Endothelial cell of umbilical vein (primary cell): ENCODE measurements around the gene FBXO5. TPM values are rescaled to one million over a fixed set of nuclear protein-coding genes. Genes with fewer than 3 reads are reported as not detected.

Source experiments
- BruUV-seq: library from RNA; stranded (reverse); fragments of 400-500 nt; replicated peaks from 2 replicates; lab custom pipeline; 2021; lab: Mats Ljungman, UMichigan
- CTCF ChIA-PET: fragments of 300-600, 350-600 bp; sonication (Branson Sonifier 250); formaldehyde crosslinking; loops from one replicate; lab custom pipeline; 2021; ENCODE audit warnings: antibody characterized with exemption, inconsistent platforms; lab: Charles Lee
- POLR2A ChIA-PET: fragments of 300-600, 350-600 bp; sonication (Branson Sonifier 250); formaldehyde crosslinking; loops from one replicate; lab custom pipeline; 2021; ENCODE audit warnings: antibody characterized with exemption, inconsistent platforms; lab: Charles Lee
- DNase-seq: peaks from one replicate; pipeline ENCODE4 v3.0.0-alpha.2; 2011; ENCODE audit warnings: low read depth, low spot score
- FAIRE-seq: peaks from 2 replicates; lab custom pipeline; 2011; peaks lifted over from hg19 to GRCh38; lab: Jason Lieb, UNC
- H2AFZ ChIP-seq: 2 replicates; pipeline ENCODE4 v1.6.0; 2012; ENCODE audit warnings: low read depth, low read length, control low read depth, inconsistent platforms
- H3K27ac ChIP-seq: 2 replicates; pipeline ENCODE4 v1.5.1; 2011; ENCODE audit warnings: low read depth, mild to moderate bottlenecking, control low read depth, low read length, moderate library complexity; ENCODE audit not compliant: insufficient read depth
- H3K27me3 ChIP-seq, 2 experiments: 2 replicates each; pipeline versions ENCODE4 v1.6.0 to v1.6.1; 2011; ENCODE audit warnings: low read length in 2 of 2, mixed read lengths in 1 of 2; ENCODE audit not compliant: control insufficient read depth in 2 of 2, insufficient read depth in 2 of 2
- H3K36me3 ChIP-seq, 2 experiments: 2 replicates in 1 of 2; 3 replicates in 1 of 2; pipeline ENCODE4 v1.5.1; 2011; ENCODE audit warnings: low read length in 2 of 2, mild to moderate bottlenecking in 1 of 2, moderate library complexity in 1 of 2; ENCODE audit not compliant: control insufficient read depth in 2 of 2, insufficient read depth in 2 of 2; ENCODE audit errors: extremely low read depth in 1 of 2
- H3K4me1 ChIP-seq: 3 replicates; pipeline ENCODE4 v1.5.1; 2011; ENCODE audit warnings: mild to moderate bottlenecking, low read length; ENCODE audit not compliant: control insufficient read depth, insufficient read depth; ENCODE audit errors: extremely low read depth
- H3K4me2 ChIP-seq: 2 replicates; pipeline ENCODE4 v1.6.1; 2011; ENCODE audit warnings: low read length, control low read depth, mixed read lengths; ENCODE audit not compliant: insufficient read depth
- H3K4me3 ChIP-seq, 3 experiments: fragments of 200-600 bp in 1 of 3; sonication (generic), shearing (Covaris generic) in 1 of 3; replicated peaks in 1 of 3; 2 replicates each; pipeline ENCODE4 v1.5.1; 2011 to 2016; ENCODE audit warnings: control low read depth in 3 of 3, low read length in 3 of 3, mild to moderate bottlenecking in 2 of 3, inconsistent platforms in 1 of 3, low read depth in 1 of 3, moderate library complexity in 1 of 3; ENCODE audit not compliant: insufficient read depth in 1 of 3
- H3K79me2 ChIP-seq: 2 replicates; pipeline ENCODE4 v1.6.0; 2012; ENCODE audit warnings: low read length, inconsistent platforms; ENCODE audit not compliant: control insufficient read depth, insufficient read depth
- H3K9ac ChIP-seq: replicated peaks from 2 replicates; pipeline ENCODE3; 2011; ENCODE audit warnings: low read length, control low read depth; ENCODE audit not compliant: insufficient read depth; ENCODE audit errors: extremely low read depth
- H3K9me1 ChIP-seq: replicated peaks from 3 replicates; pipeline ENCODE4 v1.6.0; 2011; ENCODE audit warnings: mild to moderate bottlenecking, low read length; ENCODE audit not compliant: control insufficient read depth, insufficient read depth; ENCODE audit errors: extremely low read depth
- H3K9me3 ChIP-seq: replicated peaks from 2 replicates; pipeline ENCODE4 v1.5.1; 2012; ENCODE audit warnings: low read length, inconsistent platforms; ENCODE audit not compliant: control insufficient read depth, insufficient read depth
- H4K20me1 ChIP-seq: replicated peaks from 2 replicates; pipeline ENCODE3; 2011; ENCODE audit warnings: mild to moderate bottlenecking, low read length; ENCODE audit not compliant: control insufficient read depth, insufficient read depth; ENCODE audit errors: extremely low read depth
- EZH2 ChIP-seq: IDR thresholded peaks from 2 replicates; pipeline ENCODE4 v1.6.1; 2012; ENCODE audit warnings: borderline replicate concordance, low read depth, mild to moderate bottlenecking, moderate library complexity, low read length, inconsistent platforms; ENCODE audit not compliant: severe bottlenecking
- GATA2 ChIP-seq: IDR thresholded peaks from 2 replicates; pipeline ENCODE4 v1.7.0; 2011; ENCODE audit warnings: low read depth, mild to moderate bottlenecking, moderate library complexity, mixed read lengths, low read length; ENCODE audit not compliant: insufficient read length, insufficient read depth
- MYC ChIP-seq: IDR thresholded peaks from one replicate; pipeline ENCODE4 v1.6.1; 2011; ENCODE audit warnings: mild to moderate bottlenecking, low read depth, low read length
- dilution Hi-C: fragments of 300-500 bp; cut with MboI; formaldehyde crosslinking; loops from one replicate; pipeline ENCODE4 v1.15.0; 2019; ENCODE audit warnings: low sequenced_read_pairs; ENCODE audit not compliant: extremely low pct_ligation_motif_present
- intact Hi-C: fragments of 100-400 bp; cut with micrococcal nuclease; formaldehyde crosslinking; loops from one replicate; pipeline ENCODE4 v1.10.0; 2022
- polyA plus RNA-seq, 4 experiments: library from polyadenylated mRNA; depleted of rRNA in 3 of 4; stranded (reverse) in 3 of 4; unstranded in 1 of 4; fragments of >200 nt; gene quantifications; 2 replicates each; pipeline versions ENCODE4 v1.2.1 to v1.2.3, GENCODE V29; 2011 to 2012; ENCODE audit warnings: missing spikeins in 1 of 4
- total RNA-seq: library from RNA; stranded (reverse); gene quantifications from 2 replicates; pipeline ENCODE4 v1.2.3, GENCODE V29; 2021
- TF ChIP-seq, protein P1 (sequence below), 2 donors: IDR thresholded peaks; 1 replicate in 1 of 2; 2 replicates in 1 of 2; pipeline ENCODE4 v1.5.1; 2011; ENCODE audit warnings: low read length in 2 of 2, mild to moderate bottlenecking in 2 of 2, moderate library complexity in 2 of 2, control low read depth in 1 of 2, inconsistent platforms in 1 of 2, low read depth in 1 of 2; ENCODE audit not compliant: insufficient read depth in 1 of 2; ENCODE audit errors: extremely low read depth in 1 of 2

FBXO5 gene
- total and polyA plus RNA-seq, 2 donors (not counting 3 experiments of a cell fraction or from before 2014, with no cell fraction given): 6.1 to 27.1 TPM

DNA sequence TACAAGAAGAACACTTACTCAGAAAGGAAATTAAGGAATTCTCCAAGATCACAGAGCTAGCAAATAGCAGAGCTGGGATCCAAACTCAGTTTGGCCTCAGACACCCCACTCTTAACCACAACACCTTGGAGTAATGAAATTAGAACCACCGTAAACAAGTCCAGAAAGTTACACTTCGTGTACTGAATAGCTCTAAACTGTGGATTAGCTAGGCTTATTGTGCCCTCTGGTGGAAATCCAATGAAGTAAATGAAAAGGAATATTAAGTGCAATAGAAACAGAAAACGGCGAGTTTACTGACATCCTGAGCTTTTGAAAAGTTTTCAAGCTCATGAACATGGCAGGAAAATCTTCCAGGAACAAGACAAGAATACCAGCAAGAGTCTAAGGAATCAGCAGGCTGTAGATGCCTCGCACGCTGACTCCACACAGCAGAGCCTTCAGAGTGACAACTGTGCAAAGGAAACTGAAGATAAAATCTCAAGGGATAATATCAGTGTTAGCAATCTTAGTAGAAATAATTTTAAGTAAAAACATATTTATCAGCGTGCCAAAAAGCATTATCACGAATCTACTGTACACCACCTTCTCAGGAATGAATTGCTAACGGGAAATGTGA is 34.6 kb downstream of the FBXO5 start:
- Histone ChIP-seq H2AFZ (peak overlapping the region; percentile 90), H3K36me3 (no peaks in the 10 kb centered on the region), H3K9me1 (no peaks in the 10 kb centered on the region), H3K79me2 (no peaks in the 10 kb centered on the region), H3K4me3 (no peak overlapping the region), H3K4me2 (peak overlapping the region; percentile 64), H3K9ac (no peak overlapping the region), H4K20me1 (no peaks in the 10 kb centered on the region), H3K4me1 (peaks cover 11% of the 10 kb centered on the region), H3K9me3 (no peaks in the 10 kb centered on the region), H3K27ac (no peak overlapping the region), H3K27me3 (no peaks in the 10 kb centered on the region)
- peak; percentile 64 for DNase-seq
- no TSS peak for BruUV-seq
- FAIRE-seq: peak; percentile 72
- CTCF ChIA-PET: interaction anchor here (0.6 to 6.2 kb wide), 69 partner anchors 9 to 647 kb away, joined by 3 to 103 read pairs (median 4); partner anchors contain the start of gene VIP
- TF ChIP-seq, protein P1, sequence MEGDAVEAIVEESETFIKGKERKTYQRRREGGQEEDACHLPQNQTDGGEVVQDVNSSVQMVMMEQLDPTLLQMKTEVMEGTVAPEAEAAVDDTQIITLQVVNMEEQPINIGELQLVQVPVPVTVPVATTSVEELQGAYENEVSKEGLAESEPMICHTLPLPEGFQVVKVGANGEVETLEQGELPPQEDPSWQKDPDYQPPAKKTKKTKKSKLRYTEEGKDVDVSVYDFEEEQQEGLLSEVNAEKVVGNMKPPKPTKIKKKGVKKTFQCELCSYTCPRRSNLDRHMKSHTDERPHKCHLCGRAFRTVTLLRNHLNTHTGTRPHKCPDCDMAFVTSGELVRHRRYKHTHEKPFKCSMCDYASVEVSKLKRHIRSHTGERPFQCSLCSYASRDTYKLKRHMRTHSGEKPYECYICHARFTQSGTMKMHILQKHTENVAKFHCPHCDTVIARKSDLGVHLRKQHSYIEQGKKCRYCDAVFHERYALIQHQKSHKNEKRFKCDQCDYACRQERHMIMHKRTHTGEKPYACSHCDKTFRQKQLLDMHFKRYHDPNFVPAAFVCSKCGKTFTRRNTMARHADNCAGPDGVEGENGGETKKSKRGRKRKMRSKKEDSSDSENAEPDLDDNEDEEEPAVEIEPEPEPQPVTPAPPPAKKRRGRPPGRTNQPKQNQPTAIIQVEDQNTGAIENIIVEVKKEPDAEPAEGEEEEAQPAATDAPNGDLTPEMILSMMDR (IDR thresholded peaks at IDR 0.05; ENCODE audit: extremely low read depth in 1 of 2, insufficient read depth in 1 of 2, low read depth in 1 of 2, low read length in 2 of 2): peak; percentile 41 to 46
- TF ChIP-seq EZH2 (no peak), GATA2 (peak; percentile 36), MYC (no peak)
- intact Hi-C loops: loop anchor here (1.0 to 2.0 kb wide), 7 partner anchors 43 to 463 kb away; partner anchors contain the start of gene VIP
- dilution Hi-C loops: no loop called here
- POLR2A ChIA-PET: no interaction called here
